Activated CD4-positive, alpha-beta T cell treated with anti-CD3 and anti-CD28 coated beads, Interleukin-2, amount 10 ng/mL, durations not matched to agents 24 days and 14 days (primary cell): ENCODE measurements around the gene PLPP1. TPM values are rescaled to one million over a fixed set of nuclear protein-coding genes. Genes with fewer than 3 reads are reported as not detected.
A peak's percentile ranks its signal among the peaks of the same experiment; 100 is the strongest.

Source experiments
- DNase-seq: peaks from one replicate; pipeline ENCODE4 v3.0.0; 2022
- H3K27ac Mint-ChIP-seq: one replicate; pipeline ENCODE4 v1.8.0; 2022; ENCODE audit warnings: mild to moderate bottlenecking, mixed read lengths
- H3K27me3 Mint-ChIP-seq: one replicate; pipeline ENCODE4 v1.8.0; 2022; ENCODE audit warnings: mixed read lengths
- H3K36me3 Mint-ChIP-seq: one replicate; pipeline ENCODE4 v1.8.0; 2022; ENCODE audit warnings: low read depth, mild to moderate bottlenecking, mixed read lengths
- H3K4me1 Mint-ChIP-seq: one replicate; pipeline ENCODE4 v1.8.0; 2021; ENCODE audit warnings: mixed read lengths
- H3K4me3 Mint-ChIP-seq: one replicate; pipeline ENCODE4 v1.8.0; 2022; ENCODE audit warnings: mild to moderate bottlenecking, moderate library complexity, mixed read lengths
- H3K9me3 Mint-ChIP-seq: one replicate; pipeline ENCODE4 v1.8.0; 2021; ENCODE audit warnings: mixed read lengths
- intact Hi-C: fragments of 100-400 bp; cut with micrococcal nuclease; formaldehyde crosslinking; loops from one replicate; pipeline ENCODE4 v1.15.1; 2023
- total RNA-seq: library from RNA; stranded (reverse); gene quantifications from 2 replicates; pipeline ENCODE4 v1.2.3, GENCODE V29; 2022

PLPP1 gene
- total RNA-seq, 1 donor from 2014 or later: 33.9 TPM

DNA sequence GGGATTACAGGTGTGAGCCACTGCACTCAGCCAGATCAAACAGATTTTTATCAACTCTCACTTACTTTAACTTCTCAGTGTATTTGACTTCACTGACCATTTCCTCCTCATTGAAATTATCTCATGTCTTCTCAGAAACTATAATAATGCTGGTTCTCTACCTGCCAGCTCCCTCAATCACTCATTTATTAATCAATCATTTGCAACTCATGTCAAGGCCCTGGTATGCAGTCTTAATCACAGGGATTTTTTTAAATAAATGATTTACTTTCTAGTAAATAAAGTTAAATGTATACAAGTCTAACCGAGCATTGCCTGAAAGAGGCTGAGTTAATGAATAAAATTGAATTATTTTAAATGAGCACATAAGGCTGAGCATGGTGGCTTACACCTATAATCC is 63.3 kb downstream of the PLPP1 start:
- no peak overlapping the region for H3K4me3 Mint-ChIP-seq
- H3K9me3 Mint-ChIP-seq: no peaks in the 10 kb centered on the region
- no peaks in the 10 kb centered on the region for H3K27me3 Mint-ChIP-seq
- peaks cover 10% of the 10 kb centered on the region for H3K4me1 Mint-ChIP-seq
- intact Hi-C loops: no loop called here
- no peak overlapping the region for H3K27ac Mint-ChIP-seq
- no peak for DNase-seq
- H3K36me3 Mint-ChIP-seq: peaks cover 21% of the 10 kb centered on the region

DNA sequence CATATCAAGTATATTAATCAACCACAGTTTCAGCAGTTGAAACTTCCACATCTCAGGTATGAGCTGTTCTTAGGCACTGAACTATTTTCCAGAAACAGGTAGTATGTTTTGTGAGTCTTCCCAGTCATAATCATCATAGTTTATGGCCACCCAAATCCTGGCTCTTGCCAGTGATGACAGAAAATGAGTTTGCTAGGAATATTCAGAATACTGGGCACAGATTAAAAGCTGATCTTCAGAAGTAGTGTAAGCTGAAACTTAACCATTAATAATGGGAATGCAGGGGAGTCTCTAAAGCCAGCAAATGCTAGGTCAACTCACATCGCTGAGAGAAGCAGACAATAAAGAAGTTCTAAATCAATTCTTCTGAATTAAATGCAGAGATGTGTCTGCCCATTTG is 64.5 kb downstream of the PLPP1 start:
- no peak for DNase-seq
- Mint-ChIP-seq H3K9me3 (no peaks in the 10 kb centered on the region), H3K27me3 (no peaks in the 10 kb centered on the region), H3K4me3 (no peak overlapping the region), H3K27ac (no peak overlapping the region), H3K4me1 (peaks cover 10% of the 10 kb centered on the region), H3K36me3 (peaks cover 27% of the 10 kb centered on the region)
- intact Hi-C loops: no loop called here

DNA sequence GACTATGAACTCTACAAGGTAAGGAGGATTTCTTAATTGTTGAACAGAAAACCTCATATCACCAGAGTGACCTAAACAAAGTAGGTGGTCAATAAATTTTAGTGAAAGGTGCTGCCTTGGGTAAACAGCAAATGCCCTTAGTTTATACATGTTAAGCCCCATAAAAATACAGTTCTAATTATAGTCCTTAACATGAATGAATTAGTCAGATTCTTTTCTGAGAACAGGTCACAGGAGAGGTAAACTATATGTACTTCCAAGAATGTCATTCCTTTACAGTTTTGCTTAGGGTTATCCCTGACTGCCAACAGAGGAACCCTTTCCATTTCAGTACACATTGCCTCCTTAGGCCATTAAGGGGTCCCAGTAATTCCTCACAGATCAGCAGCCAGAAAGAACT is 64.9 kb downstream of the PLPP1 start:
- intact Hi-C loops: no loop called here
- no peak for DNase-seq
- Mint-ChIP-seq H3K4me1 (peaks cover 10% of the 10 kb centered on the region), H3K27ac (no peak overlapping the region), H3K36me3 (peaks cover 27% of the 10 kb centered on the region), H3K4me3 (no peak overlapping the region), H3K27me3 (no peaks in the 10 kb centered on the region), H3K9me3 (no peaks in the 10 kb centered on the region)

DNA sequence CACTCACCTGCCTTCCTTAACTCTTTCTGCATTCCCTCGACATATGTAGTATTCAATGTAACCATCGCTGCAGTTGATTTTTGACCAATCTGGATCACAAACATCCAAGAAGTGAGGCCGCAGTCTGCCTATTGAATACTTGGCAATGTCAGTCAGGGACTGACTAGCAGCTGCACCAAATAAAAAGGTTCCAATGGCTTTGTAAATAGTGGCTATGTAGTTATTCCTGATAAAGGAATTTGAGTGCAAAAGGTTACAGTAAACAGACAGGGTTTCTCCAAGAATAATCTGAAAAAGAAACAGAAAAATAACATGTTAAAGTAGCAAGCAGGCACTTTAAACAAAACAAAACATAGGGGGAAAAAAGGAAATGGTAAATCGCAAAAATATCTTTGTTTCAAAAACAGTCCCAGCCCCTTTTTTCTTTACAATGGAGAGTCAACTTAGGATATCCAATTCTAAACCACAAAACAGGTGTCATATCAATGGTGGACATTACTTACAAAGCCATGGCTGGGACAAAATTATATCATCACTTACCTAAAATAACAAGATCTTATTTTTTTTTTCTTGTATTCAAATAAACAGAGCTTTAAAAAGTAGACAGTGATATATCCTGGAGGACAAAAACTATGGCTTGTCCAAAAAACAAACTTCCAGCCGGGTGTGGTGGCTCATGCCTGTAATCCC is 66.8 kb downstream of the PLPP1 start:
- Mint-ChIP-seq H3K4me1 (peaks cover 10% of the 10 kb centered on the region), H3K9me3 (no peaks in the 10 kb centered on the region), H3K27me3 (no peaks in the 10 kb centered on the region), H3K36me3 (peaks cover 29% of the 10 kb centered on the region), H3K27ac (no peak overlapping the region), H3K4me3 (no peak overlapping the region)
- intact Hi-C loops: no loop called here
- DNase-seq: no peak

DNA sequence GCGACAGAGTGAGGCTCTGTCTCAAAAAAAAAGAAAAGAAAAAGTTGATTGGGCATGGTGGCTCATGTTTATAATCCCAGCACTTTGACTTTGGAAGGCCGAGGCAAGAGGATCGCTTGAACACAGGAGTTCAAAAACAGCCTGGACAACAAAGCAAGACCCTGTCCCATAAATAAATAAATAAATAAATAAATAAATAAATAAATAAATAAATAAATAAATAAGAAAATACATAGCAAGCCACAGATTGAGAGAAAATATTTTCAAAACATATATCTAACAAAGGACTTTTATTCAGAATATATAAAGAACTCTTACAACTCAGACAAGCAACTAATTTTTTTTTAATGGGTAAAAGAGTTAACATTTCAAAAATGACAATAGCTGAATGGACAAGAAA is 71.2 kb downstream of the PLPP1 start:
- Mint-ChIP-seq H3K36me3 (peaks cover 31% of the 10 kb centered on the region), H3K4me3 (no peak overlapping the region), H3K27ac (no peak overlapping the region), H3K27me3 (no peaks in the 10 kb centered on the region), H3K4me1 (peaks cover 9% of the 10 kb centered on the region), H3K9me3 (no peaks in the 10 kb centered on the region)
- no peak for DNase-seq
- intact Hi-C loops: no loop called here

DNA sequence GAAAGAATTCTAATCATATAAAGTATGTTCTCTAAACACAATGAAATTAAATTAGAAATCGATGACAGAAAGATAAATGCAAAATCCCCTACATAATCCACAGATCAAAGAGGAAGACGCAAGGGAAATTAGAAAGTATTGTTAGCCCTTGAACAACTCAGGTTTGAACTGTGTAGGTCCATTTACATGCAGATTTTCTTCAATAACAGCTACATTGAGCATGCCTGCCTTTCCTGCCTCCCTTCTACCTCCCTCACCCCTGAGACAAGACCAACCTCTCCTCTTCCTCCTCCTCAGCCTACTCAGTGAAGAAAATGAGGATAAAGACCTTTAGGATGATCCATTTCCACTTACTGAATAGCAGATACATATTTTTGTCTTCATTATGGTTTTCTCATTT is 75.2 kb downstream of the PLPP1 start:
- Mint-ChIP-seq H3K4me1 (peaks cover 18% of the 10 kb centered on the region), H3K27ac (no peak overlapping the region), H3K9me3 (no peaks in the 10 kb centered on the region), H3K27me3 (no peaks in the 10 kb centered on the region), H3K36me3 (peaks cover 26% of the 10 kb centered on the region), H3K4me3 (no peak overlapping the region)
- DNase-seq: no peak
- intact Hi-C loops: no loop called here

DNA sequence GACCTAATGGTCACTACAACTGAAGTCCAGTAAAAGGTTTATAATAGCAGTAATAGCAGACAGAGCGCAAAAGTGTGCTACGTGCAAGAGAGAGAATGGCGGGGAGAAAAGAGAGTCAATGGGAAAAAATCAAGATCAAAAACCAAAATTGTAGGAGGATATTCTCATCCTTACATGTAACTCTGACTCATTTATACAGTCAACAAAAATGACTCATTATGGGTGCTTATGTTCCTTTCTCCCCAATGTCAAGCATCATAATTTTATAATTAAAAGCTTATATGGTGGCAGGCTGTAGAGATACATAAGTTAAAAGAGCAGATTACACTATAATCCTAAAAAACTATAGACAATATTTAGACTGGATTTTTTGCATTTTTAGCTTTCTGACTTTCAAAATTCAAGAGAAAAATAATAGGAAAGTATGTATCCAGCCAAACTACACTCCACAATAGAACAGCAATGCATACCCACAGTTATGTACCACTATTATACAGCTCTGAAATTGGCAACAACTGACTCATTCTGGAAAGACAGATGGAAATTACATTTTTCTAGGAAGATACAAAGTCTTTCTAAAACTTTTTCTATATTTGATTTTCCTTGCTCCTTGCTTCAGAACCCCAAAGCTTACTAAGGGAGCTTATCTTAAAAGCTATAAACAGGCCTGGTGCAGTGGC is 78.4 kb downstream of the PLPP1 start:
- Mint-ChIP-seq H3K27me3 (no peaks in the 10 kb centered on the region), H3K36me3 (peaks cover 33% of the 10 kb centered on the region), H3K27ac (peak overlapping the region; percentile 45), H3K9me3 (no peaks in the 10 kb centered on the region), H3K4me3 (no peak overlapping the region), H3K4me1 (peaks cover 15% of the 10 kb centered on the region)
- no peak for DNase-seq
- intact Hi-C loops: loop anchor here (1.0 to 2.0 kb wide), 2 partner anchors 16 to 35 kb away; no protein-coding TSS in a partner anchor

DNA sequence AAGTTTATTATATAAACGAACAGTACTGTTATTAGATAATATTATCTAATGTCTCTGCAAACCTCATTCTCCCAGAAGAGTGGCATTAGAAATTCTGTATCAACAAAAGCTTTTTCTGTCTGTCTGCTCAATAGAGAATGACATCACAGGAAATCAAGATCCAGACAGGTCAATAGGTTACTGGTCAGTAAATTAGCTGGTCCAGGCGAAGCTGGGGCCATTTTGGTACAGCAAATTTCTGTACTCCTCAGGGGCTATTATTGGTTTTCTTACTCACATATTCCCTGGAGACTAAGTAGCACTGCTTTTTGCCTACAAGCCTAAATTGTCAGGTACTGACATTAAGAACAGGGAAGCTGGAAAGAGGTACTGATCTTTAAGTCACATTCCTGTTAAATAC is 80.5 kb downstream of the PLPP1 start:
- Mint-ChIP-seq H3K4me1 (peaks cover 12% of the 10 kb centered on the region), H3K27ac (no peak overlapping the region), H3K27me3 (no peaks in the 10 kb centered on the region), H3K9me3 (no peaks in the 10 kb centered on the region), H3K4me3 (no peak overlapping the region), H3K36me3 (peaks cover 40% of the 10 kb centered on the region)
- intact Hi-C loops: no loop called here
- no peak for DNase-seq

DNA sequence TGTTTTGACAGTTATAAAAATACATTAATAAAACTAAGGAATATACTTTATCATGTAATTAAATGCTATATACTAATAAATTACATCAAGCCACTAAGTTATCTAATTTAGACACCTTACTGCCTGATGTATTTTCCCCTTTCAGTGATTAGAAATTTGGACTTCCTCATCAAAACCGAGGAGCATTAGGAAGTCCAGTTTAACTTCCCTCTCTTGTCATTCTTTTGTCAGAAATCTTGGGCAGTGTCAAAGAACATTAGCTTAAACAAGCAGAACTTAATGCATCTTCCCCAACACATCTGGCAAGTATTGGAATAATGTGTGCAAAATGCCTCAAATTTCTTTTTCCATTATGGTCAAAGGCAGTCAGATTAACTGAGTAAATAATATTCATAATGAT is 81.6 kb downstream of the PLPP1 start:
- Mint-ChIP-seq H3K27me3 (no peaks in the 10 kb centered on the region), H3K27ac (no peak overlapping the region), H3K4me1 (peaks cover 12% of the 10 kb centered on the region), H3K9me3 (no peaks in the 10 kb centered on the region), H3K4me3 (no peak overlapping the region), H3K36me3 (peaks cover 43% of the 10 kb centered on the region)
- intact Hi-C loops: no loop called here
- no peak for DNase-seq

DNA sequence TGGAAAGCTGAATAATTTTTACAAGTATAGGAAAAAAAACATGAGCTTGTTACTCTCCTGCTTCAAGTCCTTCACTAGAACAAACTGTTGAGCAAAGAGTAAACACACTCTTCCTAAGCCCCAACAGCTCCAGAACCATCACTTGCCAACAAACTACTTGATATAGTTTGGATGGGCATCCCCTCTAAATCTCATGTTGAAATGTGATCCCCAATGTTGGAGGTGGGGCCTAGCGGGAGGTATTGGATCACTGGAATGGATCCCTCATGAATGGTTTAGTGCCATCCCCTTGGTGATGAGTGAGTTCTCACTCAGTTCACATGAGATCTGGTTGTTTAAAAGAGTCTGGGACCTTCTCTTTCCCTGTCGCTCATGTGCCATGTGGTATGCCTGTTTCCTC is 82.8 kb downstream of the PLPP1 start:
- peaks cover 49% of the 10 kb centered on the region for H3K36me3 Mint-ChIP-seq
- peaks cover 13% of the 10 kb centered on the region for H3K4me1 Mint-ChIP-seq
- H3K27me3 Mint-ChIP-seq: no peaks in the 10 kb centered on the region
- no peak for DNase-seq
- H3K4me3 Mint-ChIP-seq: no peak overlapping the region
- no peak overlapping the region for H3K27ac Mint-ChIP-seq
- intact Hi-C loops: no loop called here
- no peaks in the 10 kb centered on the region for H3K9me3 Mint-ChIP-seq

DNA sequence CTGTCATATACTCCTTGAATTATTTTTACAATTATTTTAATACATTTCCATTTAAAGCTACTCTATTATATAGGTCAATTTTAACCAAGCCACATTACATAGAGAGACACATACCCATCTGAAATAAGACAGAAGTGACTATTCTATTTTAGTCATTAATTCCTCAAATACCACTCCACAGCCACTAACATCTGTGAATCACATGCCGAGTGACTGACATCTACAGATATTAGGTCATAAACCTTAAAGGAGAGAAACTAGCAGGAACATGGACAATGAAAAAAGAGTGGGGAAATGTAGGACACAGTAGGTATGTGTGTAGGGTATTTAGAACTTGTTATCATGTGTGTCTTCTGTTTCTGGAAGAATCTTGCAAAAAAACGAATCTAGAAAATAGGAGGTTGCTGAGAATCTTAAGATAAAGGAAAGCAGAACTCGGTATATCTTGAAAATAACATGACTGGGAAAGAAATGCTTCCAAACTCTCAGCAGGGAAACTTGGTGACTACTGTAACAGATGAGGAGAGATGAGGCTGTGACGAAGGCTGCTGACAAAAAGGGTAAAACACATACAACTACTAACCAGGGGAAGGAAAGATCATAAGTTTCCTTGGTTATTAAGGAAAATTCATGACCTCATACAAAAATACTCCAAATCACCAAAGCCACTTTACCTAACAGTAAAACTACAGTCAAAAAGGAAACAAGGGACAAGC is 84.6 kb downstream of the PLPP1 start:
- Mint-ChIP-seq H3K27ac (no peak overlapping the region), H3K9me3 (no peaks in the 10 kb centered on the region), H3K27me3 (no peaks in the 10 kb centered on the region), H3K4me3 (no peak overlapping the region), H3K4me1 (peaks cover 6% of the 10 kb centered on the region), H3K36me3 (peaks cover 47% of the 10 kb centered on the region)
- intact Hi-C loops: no loop called here
- DNase-seq: no peak

DNA sequence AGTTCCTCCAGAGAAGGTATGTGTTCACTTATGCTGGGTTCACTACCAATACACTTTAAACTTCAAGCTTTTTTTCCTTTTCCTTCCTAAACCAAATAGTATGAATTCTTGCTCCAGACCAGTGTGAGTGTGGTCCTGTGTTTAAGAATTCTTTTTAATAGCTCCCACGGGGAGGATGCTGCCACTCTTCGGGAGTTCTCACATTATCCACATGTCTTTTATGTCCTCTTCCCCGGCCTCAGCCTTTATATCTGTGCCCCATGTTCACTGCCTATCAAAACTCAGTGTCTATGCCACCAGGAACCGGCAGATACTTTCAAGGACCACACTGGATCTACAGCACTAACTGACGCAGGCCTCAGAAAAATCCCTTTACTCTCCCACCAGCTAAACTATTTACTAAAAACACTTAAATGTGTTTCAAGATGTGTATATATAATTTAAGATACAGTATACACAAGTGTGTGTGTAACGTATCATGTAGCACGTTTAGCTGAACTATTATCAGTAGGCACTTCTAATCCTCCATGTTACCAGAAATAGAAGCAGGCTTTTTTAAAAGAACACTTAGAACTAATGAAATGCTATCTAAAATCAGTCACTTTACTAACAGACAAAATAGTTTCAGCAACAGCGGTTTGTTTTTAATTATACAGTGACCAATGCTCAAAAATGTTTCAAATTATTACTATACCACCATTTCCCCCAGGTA is 88.0 kb downstream of the PLPP1 start:
- Mint-ChIP-seq H3K27me3 (no peaks in the 10 kb centered on the region), H3K4me1 (peaks cover 3% of the 10 kb centered on the region), H3K27ac (no peak overlapping the region), H3K9me3 (no peaks in the 10 kb centered on the region), H3K36me3 (peaks cover 32% of the 10 kb centered on the region), H3K4me3 (no peak overlapping the region)
- intact Hi-C loops: no loop called here
- no peak for DNase-seq

DNA sequence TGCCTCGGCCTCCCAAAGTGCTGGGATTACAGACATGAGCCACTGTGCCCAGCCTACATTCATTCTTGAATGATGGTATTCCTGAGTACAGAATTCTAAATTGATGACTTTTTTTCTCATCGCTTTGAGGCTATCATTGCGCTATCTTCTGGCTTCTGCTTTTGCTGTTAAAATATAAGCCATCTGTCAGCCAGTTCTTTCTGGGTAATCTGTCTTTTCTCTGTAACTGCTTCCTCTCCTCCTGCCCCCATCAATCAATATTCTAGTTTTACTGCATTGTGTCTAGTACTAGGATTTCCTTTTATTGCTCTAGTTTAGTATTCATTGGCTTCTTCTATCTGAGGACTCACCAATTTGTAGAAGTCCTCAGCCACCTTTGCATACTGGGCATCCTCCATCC is 89.0 kb downstream of the PLPP1 start:
- H3K4me1 Mint-ChIP-seq: peaks cover 9% of the 10 kb centered on the region
- H3K9me3 Mint-ChIP-seq: no peaks in the 10 kb centered on the region
- intact Hi-C loops: no loop called here
- peaks cover 35% of the 10 kb centered on the region for H3K36me3 Mint-ChIP-seq
- H3K27ac Mint-ChIP-seq: no peak overlapping the region
- DNase-seq: no peak
- H3K4me3 Mint-ChIP-seq: no peak overlapping the region
- H3K27me3 Mint-ChIP-seq: no peaks in the 10 kb centered on the region

DNA sequence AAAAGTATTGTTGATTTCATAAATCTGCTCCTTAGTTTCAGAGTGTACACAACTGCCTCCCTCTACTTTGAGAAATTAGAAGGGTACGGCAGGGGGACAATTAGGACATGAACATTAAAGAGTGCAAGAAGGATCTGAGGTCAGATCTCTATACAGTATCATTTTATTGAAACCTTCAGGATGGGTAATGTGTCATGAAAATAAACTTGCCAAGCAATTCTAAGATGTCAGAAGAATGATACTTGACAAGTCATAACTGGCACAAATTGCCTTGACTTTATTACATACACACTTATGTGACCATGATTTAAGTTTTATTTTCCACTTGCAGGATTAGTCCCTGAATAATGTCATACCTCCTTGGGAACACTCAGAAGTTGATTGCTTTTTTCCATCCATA is 92.8 kb downstream of the PLPP1 start:
- Mint-ChIP-seq H3K36me3 (peaks cover 41% of the 10 kb centered on the region), H3K4me1 (peaks cover 29% of the 10 kb centered on the region), H3K27me3 (no peaks in the 10 kb centered on the region), H3K4me3 (no peak overlapping the region), H3K9me3 (no peaks in the 10 kb centered on the region), H3K27ac (no peak overlapping the region)
- no peak for DNase-seq
- intact Hi-C loops: loop anchor here (2.0 kb wide), 1 partner anchor 15 kb away; no protein-coding TSS in a partner anchor
